ENCODE data around the gene P3H2. TPM values are rescaled to one million over a fixed set of nuclear protein-coding genes. Genes with fewer than 3 reads are reported as not detected.

The P3H2 gene
- total and polyA plus RNA-seq, 2 experiments from 2014 or later = 8.2 to 24.2 TPM

GRCh38 chr3:190064659-190065058 is 56.0 kb downstream of the P3H2 start:
- Histone ChIP-seq H3K27me3 (ENCODE audit: insufficient read depth) (no peaks in the 10 kb centered on the region), H3K4me3 (no peak overlapping the region), H3K36me3 (ENCODE audit: insufficient read depth) (no peaks in the 10 kb centered on the region), H3K4me2 (no peak overlapping the region), H3K27ac (ENCODE audit: low read depth) (no peak overlapping the region), H3K79me2 (replicated peaks; ENCODE audit: insufficient read depth) (no peaks in the 10 kb centered on the region), H3K9me2 (ENCODE audit: insufficient read depth) (0 out of 2 replicates have a peak, but pooled peaks cover 3% of the 10 kb centered on the region), H4K20me1 (replicated peaks; ENCODE audit: insufficient read depth) (no peaks in the 10 kb centered on the region), H3K4me1 (ENCODE audit: insufficient read depth) (no peaks in the 10 kb centered on the region), H3F3A (replicated peaks; ENCODE audit: low read depth) (no peaks in the 10 kb centered on the region), H2AFZ (no peak overlapping the region)
- TF ChIP-seq ETS1 (IDR thresholded peaks at IDR 0.05) (no peak), NANOG (IDR thresholded peaks at IDR 0.05; ENCODE audit: borderline replicate concordance) (no peak), ZNF114 (CRISPR knock-in tag; IDR thresholded peaks at IDR 0.05) (no peak), ZNF331 (CRISPR knock-in tag; IDR thresholded peaks at IDR 0.05; ENCODE audit: low read depth) (no peak), EZH2 (IDR thresholded peaks at IDR 0.05; ENCODE audit: low read depth, unreplicated experiment) (no peak), STAT1 (IDR thresholded peaks at IDR 0.05; ENCODE audit: unreplicated experiment) (no peak), EZH2phosphoT487 (IDR thresholded peaks at IDR 0.05; ENCODE audit: unreplicated experiment) (no peak), JUNB (IDR thresholded peaks at IDR 0.05; ENCODE audit: unreplicated experiment) (no peak), POLR2AphosphoS5 (IDR thresholded peaks at IDR 0.05; ENCODE audit: low read depth) (no peak), CREB1 (CRISPR knock-in tag; IDR thresholded peaks at IDR 0.05; ENCODE audit: low read depth) (no peak), REST (IDR thresholded peaks at IDR 0.05; ENCODE audit: unreplicated experiment) (no peak), CTCF (conservative IDR thresholded peaks at IDR 0.05; ENCODE audit: low read depth in 2 of 2) (no peak)
- TF ChIP-seq, protein P1, sequence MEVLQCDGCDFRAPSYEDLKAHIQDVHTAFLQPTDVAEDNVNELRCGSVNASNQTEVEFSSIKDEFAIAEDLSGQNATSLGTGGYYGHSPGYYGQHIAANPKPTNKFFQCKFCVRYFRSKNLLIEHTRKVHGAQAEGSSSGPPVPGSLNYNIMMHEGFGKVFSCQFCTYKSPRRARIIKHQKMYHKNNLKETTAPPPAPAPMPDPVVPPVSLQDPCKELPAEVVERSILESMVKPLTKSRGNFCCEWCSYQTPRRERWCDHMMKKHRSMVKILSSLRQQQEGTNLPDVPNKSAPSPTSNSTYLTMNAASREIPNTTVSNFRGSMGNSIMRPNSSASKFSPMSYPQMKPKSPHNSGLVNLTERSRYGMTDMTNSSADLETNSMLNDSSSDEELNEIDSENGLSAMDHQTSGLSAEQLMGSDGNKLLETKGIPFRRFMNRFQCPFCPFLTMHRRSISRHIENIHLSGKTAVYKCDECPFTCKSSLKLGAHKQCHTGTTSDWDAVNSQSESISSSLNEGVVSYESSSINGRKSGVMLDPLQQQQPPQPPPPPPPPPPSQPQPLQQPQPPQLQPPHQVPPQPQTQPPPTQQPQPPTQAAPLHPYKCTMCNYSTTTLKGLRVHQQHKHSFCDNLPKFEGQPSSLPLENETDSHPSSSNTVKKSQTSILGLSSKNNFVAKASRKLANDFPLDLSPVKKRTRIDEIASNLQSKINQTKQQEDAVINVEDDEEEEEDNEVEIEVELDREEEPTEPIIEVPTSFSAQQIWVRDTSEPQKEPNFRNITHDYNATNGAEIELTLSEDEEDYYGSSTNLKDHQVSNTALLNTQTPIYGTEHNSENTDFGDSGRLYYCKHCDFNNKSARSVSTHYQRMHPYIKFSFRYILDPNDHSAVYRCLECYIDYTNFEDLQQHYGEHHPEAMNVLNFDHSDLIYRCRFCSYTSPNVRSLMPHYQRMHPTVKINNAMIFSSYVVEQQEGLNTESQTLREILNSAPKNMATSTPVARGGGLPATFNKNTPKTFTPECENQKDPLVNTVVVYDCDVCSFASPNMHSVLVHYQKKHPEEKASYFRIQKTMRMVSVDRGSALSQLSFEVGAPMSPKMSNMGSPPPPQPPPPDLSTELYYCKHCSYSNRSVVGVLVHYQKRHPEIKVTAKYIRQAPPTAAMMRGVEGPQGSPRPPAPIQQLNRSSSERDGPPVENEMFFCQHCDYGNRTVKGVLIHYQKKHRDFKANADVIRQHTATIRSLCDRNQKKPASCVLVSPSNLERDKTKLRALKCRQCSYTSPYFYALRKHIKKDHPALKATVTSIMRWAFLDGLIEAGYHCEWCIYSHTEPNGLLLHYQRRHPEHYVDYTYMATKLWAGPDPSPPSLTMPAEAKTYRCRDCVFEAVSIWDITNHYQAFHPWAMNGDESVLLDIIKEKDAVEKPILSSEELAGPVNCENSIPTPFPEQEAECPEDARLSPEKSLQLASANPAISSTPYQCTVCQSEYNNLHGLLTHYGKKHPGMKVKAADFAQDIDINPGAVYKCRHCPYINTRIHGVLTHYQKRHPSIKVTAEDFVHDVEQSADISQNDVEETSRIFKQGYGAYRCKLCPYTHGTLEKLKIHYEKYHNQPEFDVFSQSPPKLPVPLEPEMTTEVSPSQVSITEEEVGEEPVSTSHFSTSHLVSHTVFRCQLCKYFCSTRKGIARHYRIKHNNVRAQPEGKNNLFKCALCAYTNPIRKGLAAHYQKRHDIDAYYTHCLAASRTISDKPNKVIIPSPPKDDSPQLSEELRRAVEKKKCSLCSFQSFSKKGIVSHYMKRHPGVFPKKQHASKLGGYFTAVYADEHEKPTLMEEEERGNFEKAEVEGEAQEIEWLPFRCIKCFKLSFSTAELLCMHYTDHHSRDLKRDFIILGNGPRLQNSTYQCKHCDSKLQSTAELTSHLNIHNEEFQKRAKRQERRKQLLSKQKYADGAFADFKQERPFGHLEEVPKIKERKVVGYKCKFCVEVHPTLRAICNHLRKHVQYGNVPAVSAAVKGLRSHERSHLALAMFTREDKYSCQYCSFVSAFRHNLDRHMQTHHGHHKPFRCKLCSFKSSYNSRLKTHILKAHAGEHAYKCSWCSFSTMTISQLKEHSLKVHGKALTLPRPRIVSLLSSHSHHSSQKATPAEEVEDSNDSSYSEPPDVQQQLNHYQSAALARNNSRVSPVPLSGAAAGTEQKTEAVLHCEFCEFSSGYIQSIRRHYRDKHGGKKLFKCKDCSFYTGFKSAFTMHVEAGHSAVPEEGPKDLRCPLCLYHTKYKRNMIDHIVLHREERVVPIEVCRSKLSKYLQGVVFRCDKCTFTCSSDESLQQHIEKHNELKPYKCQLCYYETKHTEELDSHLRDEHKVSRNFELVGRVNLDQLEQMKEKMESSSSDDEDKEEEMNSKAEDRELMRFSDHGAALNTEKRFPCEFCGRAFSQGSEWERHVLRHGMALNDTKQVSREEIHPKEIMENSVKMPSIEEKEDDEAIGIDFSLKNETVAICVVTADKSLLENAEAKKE (CRISPR knock-in tag; IDR thresholded peaks at IDR 0.05) = no peak
- H3K4me1 Mint-ChIP-seq = peaks cover 16% of the 10 kb centered on the region
- no peak overlapping the region for H3K4me3 Mint-ChIP-seq
- DNase-seq (ENCODE audit: low spot score) (no peak), ATAC-seq (no peak)
- no peaks in the 10 kb centered on the region for H3K9me3 Mint-ChIP-seq
- no peak overlapping the region for H3K27ac Mint-ChIP-seq
- H3K27me3 Mint-ChIP-seq (ENCODE audit: insufficient read depth, low read depth, poor library complexity) = no peaks in the 10 kb centered on the region
- no peaks in the 10 kb centered on the region for H3K36me3 Mint-ChIP-seq (ENCODE audit: low read depth)

Data from GM23338 (cell line).